Sigmoid colon (tissue), 4 donors: ENCODE measurements around the gene CDSN.

Experiments used
- EP300 ChIP-seq, 4 donors: sonication (generic); formaldehyde crosslinking; IDR thresholded peaks; one replicate each; pipeline ENCODE4 v1.6.1; 2017; ENCODE audit warnings: antibody characterized with exemption in 4 of 4
- POLR2A ChIP-seq, 2 donors: fragments of 450-650 bp; IDR thresholded peaks; one replicate each; pipeline ENCODE4 v1.6.1; 2016; ENCODE audit warnings: antibody characterized with exemption in 2 of 2, mild to moderate bottlenecking in 2 of 2, moderate library complexity in 2 of 2
- POLR2AphosphoS5 ChIP-seq, 4 donors: sonication (generic); formaldehyde crosslinking; IDR thresholded peaks; one replicate each; pipeline ENCODE4 v1.6.1; 2017; ENCODE audit warnings: antibody characterized with exemption in 4 of 4
- TF ChIP-seq, protein P1 (sequence below), 4 experiments: fragments of 450-650 bp in 3 of 4; fragments of 200-600 bp in 1 of 4; IDR thresholded peaks; one replicate each; pipeline ENCODE4 v1.5.1; 2016 to 2019; ENCODE audit warnings: antibody characterized with exemption in 4 of 4, mild to moderate bottlenecking in 3 of 4, moderate library complexity in 2 of 4

DNA sequence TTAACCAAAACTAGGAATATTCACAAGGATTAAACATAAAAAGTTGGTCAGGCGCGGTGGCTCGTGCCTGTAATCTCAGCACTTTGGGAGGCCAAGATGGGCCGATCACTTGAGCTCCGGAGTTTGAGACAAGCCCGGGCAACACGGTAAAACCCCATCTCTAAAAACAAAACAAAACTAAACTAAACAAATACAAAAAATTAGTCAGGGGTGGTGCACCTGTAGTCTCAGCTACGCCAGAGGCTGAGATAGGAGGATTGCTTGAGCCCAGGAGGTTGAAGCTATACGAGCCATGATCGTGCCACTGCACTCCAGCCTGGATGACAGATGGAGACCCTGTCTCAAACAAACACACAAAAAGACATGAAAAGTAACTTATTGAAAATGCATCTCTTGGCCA, 15.5 kb upstream of the CDSN start:
- TF ChIP-seq, protein P1, sequence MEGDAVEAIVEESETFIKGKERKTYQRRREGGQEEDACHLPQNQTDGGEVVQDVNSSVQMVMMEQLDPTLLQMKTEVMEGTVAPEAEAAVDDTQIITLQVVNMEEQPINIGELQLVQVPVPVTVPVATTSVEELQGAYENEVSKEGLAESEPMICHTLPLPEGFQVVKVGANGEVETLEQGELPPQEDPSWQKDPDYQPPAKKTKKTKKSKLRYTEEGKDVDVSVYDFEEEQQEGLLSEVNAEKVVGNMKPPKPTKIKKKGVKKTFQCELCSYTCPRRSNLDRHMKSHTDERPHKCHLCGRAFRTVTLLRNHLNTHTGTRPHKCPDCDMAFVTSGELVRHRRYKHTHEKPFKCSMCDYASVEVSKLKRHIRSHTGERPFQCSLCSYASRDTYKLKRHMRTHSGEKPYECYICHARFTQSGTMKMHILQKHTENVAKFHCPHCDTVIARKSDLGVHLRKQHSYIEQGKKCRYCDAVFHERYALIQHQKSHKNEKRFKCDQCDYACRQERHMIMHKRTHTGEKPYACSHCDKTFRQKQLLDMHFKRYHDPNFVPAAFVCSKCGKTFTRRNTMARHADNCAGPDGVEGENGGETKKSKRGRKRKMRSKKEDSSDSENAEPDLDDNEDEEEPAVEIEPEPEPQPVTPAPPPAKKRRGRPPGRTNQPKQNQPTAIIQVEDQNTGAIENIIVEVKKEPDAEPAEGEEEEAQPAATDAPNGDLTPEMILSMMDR (IDR thresholded peaks at IDR 0.05) = no peak
- TF ChIP-seq POLR2A (IDR thresholded peaks at IDR 0.05) = no peak
- TF ChIP-seq POLR2AphosphoS5 (IDR thresholded peaks at IDR 0.05) = no peak
- no peak for TF ChIP-seq EP300 (IDR thresholded peaks at IDR 0.05)
